Esophagus squamous epithelium (tissue), 4 donors: ENCODE results near the gene LRG1.

Experiments
- POLR2A ChIP-seq, 4 donors: fragments of 450-650 bp; IDR thresholded peaks; one replicate each; pipeline ENCODE4 v1.6.1; 2017; ENCODE audit warnings: antibody characterized with exemption in 4 of 4, mild to moderate bottlenecking in 4 of 4, moderate library complexity in 3 of 4
- TF ChIP-seq, protein P1 (sequence below), 6 experiments: fragments of 450-650 bp in 4 of 6; fragments of 200-600 bp in 2 of 6; sonication (generic) in 2 of 6; IDR thresholded peaks; one replicate each; pipeline ENCODE4 v1.5.1; 2016 to 2019; ENCODE audit warnings: antibody characterized with exemption in 6 of 6, mild to moderate bottlenecking in 4 of 6, moderate library complexity in 4 of 6

- TF ChIP-seq, protein P1, sequence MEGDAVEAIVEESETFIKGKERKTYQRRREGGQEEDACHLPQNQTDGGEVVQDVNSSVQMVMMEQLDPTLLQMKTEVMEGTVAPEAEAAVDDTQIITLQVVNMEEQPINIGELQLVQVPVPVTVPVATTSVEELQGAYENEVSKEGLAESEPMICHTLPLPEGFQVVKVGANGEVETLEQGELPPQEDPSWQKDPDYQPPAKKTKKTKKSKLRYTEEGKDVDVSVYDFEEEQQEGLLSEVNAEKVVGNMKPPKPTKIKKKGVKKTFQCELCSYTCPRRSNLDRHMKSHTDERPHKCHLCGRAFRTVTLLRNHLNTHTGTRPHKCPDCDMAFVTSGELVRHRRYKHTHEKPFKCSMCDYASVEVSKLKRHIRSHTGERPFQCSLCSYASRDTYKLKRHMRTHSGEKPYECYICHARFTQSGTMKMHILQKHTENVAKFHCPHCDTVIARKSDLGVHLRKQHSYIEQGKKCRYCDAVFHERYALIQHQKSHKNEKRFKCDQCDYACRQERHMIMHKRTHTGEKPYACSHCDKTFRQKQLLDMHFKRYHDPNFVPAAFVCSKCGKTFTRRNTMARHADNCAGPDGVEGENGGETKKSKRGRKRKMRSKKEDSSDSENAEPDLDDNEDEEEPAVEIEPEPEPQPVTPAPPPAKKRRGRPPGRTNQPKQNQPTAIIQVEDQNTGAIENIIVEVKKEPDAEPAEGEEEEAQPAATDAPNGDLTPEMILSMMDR (IDR thresholded peaks at IDR 0.05): no peak
- no peak for TF ChIP-seq POLR2A (IDR thresholded peaks at IDR 0.05)
Measured at GRCh38 chr19:4521888-4522242, 18.0 kb downstream of the LRG1 start.
